CD4-positive, alpha-beta T cell treated with Interleukin-1 beta for 1 hour (primary cell): ENCODE measurements around the gene TPCN2.
"Not testable (repeated sequence)": the region's sequence is repeated elsewhere in the genome, so short reads cannot be mapped to it uniquely, and the experiment has no call there.

Experiments
- DNase-seq, 2 donors: peaks; one replicate each; pipeline ENCODE4 v3.0.0-alpha.2; 2020 to 2022

TPCN2 gene

DNA sequence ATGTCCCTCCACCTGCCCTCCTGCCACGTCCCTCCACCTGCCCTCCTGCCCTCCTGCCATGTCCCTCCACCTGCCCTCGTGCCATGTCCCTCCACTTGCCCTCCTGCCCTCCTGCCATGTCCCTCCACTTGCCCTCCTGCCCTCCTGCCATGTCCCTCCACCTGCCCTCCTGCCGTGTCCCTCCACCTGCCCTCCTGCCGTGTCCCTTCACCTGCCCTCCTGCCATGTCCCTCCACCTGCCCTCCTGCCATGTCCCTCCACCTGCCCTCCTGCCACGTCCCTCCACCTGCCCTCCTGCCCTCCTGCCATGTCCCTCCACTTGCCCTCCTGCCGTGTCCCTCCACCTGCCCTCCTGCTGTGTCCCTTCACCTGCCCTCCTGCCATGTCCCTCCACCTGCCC lies 28.2 kb downstream of the TPCN2 start:
- DNase-seq, result not testable (repeated sequence)

DNA sequence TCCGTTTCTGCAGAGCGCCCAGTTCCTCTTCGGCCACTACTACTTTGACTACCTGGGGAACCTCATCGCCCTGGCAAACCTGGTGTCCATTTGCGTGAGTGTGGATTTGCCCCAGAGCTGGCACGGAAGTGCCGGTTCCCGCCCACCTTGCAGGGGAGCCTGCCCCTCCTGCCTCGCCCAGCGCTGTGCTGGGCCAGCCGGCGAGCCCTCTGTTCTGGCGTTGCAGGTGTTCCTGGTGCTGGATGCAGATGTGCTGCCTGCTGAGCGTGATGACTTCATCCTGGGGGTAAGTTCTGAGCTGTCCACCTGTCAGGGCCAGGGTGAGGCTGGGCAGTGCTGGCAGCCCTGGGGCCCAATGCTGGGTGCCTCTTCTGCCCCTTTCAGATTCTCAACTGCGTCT lies 29.8 kb downstream of the TPCN2 start:
- no peak for DNase-seq

DNA sequence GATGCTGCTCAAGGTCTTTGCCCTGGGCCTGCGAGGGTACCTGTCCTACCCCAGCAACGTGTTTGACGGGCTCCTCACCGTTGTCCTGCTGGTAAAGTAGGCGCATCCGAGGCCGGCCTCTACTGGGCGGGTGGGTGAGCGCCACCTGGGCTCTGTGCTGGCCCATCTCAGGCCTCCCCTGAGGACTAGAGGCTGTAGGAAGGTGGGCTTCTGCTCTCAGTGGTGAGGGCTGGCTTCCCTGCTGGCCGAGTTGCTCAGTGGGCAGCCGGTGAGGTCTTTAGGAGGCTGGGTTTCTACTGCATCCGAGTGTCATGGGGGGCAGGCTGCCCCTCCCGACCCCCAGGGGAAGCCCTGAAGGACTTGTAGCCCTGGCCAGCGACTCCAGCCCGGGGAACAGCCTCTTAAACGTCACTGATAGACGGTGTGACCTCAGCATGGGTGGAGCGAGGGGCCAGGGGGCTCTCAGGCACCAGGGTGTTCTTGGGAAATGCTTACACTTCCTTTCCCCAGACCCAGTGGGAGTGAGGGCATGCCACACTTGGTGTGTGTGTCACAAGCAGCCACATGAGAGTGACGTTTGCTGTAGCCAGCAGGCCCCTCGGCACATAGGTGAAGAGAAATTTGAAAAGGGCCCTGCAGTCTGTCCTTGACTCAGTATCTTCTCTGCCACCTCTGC lies 30.3 kb downstream of the TPCN2 start:
- peak in 1 of 2 donors; percentile 77 for DNase-seq

DNA sequence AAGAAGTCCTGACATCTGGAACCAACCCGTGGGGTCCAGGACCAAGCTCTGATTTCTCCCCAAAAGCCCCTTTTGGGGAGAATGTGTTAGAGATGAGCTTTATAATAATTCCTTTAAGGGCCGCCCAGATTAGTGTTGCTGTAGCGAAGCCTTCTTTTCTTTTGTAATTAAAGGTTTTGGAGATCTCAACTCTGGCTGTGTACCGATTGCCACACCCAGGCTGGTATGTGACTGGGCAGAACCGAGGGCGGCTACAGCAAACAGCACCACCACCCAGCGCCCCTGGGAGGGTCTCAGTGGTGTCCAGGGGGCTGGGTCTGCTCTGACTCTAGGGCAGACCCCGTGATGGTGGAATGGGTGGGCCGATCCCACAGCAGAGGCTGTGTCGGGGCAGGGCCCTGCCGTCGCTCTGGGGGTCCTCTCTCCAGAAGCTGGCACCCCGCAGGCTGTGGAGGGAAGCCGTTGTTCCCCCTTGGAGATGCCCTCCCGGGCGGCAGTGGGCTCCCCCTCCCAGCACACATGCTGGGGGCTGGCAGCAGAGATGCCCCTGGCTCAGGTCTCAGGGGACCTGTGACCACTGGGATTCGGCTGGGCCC lies 31.0 kb downstream of the TPCN2 start:
- no peak for DNase-seq

DNA sequence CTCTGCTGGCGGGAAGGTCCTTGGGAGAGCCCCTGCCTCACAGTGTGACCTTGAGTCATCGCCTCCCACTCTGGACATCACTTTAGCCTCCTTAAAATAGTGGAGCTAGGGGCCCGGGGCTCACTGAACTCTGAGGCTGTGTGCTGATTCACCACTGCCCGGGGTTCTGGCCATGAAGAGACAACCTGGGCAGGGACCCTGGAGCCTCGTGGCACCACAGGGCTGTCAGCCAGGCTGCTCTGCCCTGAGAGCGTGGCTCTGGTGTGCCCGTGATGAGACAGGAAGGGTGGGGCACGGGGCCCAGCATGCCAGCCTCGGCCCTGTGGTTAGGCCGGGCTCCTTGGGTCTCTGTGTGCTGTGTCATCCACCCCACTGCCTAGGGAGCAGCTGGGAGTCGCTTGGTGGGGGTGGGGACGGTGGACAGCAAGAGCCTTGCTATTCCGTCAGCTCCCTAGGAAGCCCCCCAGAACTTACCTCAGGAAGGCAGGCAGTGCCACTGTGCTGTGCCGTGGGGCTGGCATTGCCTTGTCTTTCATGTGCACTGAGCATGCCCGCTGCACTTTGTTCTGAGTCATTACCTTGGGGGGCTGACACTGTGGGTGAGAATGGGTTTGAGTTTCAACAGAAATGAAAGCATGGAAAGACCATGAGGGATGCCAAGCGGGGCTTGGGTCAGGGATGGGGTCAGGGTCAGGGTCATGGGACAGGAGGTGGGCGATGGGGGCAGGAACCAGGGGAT lies 31.7 kb downstream of the TPCN2 start:
- peak; percentile 39 to 73 for DNase-seq

DNA sequence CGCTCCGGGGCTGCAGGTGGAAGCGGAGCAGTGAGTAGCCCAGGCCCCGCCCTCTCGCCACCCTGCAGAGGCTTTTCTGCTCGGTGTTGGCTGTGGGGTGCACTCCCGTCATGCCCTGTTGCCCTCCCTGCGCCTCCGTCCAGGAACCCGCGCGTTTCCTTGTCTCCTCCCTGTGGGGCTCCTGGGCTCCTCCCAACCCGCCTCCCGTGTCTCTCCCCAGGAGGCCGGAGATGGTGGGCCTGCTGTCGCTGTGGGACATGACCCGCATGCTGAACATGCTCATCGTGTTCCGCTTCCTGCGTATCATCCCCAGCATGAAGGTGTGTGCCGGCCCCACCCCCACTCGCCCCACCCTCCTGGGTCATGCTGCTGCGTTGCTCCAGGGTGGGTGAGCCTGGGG lies 32.4 kb downstream of the TPCN2 start:
- no peak for DNase-seq

DNA sequence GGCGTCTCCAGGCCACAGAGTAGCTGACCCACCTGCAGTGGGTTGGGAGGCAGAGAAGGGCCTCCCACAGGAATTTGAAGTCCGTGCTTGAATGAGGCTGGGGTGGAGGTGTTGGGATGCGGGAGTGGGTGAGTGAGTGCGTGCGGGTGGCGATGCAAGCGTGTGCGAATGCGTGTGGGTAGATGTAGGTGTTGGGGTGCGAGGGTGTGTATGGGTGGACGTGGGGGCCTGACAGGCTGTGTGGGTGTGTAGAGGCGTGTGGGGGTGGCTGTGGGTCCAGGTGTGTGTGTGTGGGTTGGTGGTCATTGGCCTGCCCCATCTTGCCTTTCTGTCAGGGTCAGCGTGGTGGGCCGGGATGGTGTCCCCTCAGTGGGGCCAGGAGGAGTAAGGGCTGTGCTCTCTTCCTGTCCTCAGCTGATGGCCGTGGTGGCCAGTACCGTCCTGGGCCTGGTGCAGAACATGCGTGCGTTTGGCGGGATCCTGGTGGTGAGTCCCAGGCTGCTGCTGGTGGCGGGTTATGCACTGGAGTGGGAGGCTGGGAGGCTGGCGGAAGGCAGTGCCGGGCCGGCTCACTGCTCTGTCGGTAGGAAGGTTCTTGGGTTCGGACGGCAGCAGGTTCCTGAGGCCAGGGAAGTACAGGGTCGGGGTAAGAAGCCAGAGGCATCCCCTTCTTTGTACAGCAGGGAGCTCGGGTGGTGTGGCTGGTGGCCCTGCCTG lies 35.0 kb downstream of the TPCN2 start:
- DNase-seq, result no peak

DNA sequence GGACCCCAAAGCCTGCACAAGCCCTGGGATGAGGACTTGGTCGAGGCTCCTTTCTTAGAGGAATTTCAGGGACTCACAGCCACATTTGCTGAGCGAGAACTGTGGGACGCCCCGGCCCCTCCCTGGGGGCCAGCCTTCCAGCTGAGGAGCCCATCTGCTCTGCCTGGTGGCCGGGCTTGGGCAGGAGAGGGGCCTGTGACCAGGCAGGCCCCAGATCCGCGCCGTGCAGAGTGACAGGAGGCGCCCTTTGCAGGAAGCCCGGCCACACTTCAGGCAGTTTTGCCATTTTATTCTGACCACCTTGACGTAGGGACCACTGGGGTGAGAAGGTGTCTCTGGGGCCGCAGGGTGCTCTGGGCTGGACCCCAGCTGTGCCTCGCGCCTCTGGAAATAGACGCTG lies 35.6 kb downstream of the TPCN2 start:
- DNase-seq, result no peak

DNA sequence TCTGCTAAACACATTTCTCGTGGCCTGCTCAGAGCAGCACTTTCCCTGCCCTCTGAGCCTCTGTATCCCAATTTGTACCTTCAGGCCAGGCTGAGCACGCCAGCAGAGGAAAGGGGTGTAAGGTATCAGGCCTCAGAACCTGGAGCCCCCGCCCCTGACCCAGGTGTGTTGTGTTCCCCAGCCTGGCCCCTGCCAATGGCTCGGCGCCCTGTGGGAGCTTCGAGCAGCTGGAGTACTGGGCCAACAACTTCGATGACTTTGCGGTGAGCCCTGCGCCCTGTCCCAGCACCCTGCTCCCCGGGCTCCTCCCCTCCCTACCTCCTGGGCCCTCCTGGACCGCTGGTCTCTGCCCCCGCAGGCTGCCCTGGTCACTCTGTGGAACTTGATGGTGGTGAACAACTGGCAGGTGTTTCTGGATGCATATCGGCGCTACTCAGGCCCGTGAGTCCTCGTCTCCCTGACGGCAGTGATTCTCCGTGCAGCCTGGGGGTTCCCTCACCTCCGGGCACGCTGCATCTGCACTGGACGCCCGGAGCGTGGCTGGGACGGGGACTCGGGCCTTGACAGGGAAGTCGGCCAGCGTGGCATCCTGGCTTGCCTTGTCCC lies 36.9 kb downstream of the TPCN2 start:
- no peak for DNase-seq

DNA sequence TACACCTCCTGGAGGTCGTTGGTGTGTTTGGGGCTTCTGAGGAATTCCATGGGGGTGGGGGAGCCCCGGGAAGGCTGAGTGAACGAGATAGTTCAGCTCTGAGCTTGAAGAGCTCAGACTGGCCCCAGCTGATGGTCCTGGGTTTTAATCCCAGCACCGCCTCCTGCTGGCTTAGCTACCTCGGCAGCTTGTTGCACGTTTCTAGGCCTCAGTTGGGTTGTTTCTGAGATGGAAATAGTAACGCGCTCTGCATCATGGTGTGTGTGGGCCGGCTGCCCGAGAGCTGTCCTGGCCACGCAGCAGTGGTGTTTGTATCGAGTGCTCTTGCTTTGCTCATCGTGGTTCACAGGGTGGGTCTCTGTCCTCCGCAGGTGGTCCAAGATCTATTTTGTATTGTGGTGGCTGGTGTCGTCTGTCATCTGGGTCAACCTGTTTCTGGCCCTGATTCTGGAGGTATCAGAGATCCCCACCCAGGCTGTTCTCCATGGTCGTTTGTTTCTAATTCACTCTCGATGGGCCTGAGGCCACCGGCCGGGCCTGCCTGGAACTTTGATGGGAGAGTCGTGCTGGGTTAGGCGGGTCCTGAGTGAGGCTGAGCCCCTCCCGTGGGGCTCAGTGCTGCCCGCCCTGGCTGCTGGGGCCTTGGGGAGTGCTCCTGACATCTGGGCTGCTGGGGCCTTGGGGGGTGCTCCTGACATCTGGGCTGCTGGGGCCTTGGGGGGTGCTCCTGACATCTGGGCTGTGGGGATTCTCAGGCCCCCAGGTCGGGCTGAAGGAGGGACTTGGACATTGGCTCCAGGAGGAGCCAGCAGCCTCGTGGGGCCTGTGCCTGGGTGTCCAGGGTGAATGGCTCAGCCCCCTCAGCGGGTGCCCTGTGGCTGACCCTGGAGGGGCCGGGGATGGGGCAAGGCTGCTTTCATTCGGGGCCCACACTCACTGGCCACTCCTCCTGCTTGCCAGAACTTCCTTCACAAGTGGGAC lies 37.7 kb downstream of the TPCN2 start:
- DNase-seq, result no peak

DNA sequence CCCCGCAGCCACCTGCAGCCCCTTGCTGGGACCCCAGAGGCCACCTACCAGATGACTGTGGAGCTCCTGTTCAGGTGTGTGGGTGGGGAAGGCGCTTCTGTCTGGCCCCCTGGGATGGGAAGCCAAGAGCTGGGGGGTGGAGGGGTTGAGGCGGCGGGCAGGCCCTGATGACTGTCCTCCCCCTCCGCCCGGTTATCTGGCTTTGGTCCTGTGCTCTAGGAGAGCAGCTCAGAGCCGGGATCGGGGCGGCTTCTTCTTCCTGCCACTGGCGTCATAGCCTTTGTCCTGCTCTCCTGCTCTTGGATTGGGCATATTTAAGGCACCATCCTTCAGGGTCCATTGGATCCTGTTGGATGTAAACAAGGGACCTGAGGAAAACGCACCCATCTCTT lies 38.4 kb downstream of the TPCN2 start:
- no peak for DNase-seq

DNA sequence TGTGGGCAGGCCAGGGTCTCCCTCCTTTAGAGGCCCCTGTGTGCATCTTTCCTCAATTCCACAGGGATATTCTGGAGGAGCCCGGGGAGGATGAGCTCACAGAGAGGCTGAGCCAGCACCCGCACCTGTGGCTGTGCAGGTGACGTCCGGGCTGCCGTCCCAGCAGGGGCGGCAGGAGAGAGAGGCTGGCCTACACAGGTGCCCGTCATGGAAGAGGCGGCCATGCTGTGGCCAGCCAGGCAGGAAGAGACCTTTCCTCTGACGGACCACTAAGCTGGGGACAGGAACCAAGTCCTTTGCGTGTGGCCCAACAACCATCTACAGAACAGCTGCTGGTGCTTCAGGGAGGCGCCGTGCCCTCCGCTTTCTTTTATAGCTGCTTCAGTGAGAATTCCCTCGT lies 39.1 kb downstream of the TPCN2 start:
- no peak for DNase-seq

DNA sequence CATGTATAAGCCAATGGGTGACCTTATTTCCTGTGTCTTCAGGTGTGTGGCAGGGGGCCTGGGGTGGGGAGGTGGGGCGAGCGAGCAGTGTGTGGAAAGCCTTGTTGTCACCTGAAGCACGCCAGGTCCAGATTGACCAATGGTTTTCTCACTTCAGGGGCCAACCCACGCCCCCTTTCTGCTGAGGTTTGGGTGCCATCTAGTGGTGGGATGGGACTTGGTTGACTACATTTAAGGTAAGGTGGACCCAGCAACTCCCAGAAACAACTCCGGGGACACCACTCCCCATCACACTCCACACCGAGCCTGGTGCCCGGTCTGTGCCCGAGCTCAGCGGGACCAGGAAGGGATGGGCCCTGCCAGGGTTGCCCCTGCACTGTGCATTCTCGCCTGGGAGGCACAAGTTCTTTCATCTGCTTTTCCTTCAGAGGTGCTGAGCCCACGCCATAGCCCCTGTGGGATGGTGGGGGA lies 40.0 kb downstream of the TPCN2 start:
- peak; percentile 62 to 67 for DNase-seq

DNA sequence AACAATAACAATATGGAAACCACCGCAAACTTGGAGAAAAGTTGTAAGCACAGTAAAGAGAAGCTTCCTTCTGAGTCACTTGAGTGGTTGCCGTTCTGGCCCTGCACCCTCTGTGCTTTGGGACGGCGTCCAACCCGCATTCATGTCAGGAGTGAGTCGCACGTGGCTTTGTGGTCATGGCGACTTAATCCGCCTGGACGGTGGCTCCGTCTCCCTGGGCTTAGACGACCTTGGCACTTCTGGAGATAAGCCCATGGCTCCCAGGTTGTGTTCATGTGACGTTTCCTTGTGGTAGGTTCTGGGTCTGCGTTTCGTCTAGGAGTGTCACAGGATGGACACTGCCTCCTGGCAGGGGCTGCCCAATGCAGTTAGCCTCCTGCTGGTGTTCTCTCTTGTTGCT lies 40.5 kb downstream of the TPCN2 start:
- no peak for DNase-seq

DNA sequence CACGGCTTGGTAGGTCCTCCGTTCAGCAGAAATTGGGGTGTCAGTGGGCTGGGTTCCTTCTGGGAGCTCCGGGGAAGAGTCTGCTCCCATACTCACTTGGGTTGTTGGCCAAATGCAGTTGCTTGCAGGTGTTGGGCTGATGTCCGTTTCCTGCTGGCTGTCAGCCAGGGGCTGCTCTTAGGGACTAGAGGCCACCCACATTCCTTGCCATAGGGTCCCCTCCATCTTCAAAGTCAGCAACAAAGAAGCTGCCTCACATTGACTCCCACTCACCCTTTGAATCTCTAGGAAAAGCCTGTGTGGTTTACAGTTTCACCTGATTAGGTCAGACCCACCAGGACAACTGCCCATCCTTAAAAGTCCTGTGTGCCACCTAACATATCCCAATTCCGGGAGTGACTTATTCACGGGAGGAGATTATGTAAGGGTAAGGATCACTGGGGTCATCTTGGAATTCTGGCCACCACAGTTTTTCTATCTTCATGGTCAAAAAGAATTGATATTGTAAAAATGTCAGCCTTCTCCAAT lies 43.0 kb downstream of the TPCN2 start:
- no peak for DNase-seq

DNA sequence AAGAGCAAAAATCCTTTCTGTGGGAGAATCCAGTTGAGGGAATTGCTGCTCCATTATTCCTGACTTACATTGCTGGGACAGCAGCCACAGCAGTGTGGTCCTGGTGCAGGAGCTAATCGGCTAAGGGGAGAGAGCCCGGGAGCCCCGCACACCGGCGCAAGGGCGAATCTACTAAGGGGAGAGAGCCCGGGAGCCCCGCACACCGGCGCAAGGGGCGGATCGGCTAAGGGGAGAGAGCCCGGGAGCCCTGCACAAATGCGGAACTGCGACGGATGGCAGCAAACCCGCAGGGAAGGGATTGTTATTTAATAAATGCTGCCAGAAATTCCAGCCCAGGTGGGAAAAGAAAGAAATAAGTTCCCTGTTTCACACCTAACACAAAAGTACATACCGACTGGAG lies 43.5 kb downstream of the TPCN2 start:
- DNase-seq, result no peak

DNA sequence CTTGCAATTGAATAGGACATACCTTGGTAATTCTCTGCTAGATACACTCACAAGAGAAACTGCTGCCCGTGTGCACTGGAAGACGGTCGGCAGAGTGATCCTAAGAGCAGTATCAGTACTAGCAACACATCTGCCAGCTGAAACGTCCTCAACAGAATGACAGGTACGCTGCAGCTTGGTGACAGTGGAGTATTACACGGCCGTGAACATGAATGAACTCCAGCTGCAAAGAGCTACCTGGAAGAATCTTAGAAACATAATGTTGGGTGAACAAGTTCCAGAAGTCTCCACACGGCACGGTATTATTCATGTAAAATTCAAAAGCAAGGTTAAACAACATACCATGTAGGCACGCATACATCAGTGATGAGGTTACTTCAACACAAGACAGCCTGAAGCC lies 44.4 kb downstream of the TPCN2 start:
- no peak for DNase-seq

DNA sequence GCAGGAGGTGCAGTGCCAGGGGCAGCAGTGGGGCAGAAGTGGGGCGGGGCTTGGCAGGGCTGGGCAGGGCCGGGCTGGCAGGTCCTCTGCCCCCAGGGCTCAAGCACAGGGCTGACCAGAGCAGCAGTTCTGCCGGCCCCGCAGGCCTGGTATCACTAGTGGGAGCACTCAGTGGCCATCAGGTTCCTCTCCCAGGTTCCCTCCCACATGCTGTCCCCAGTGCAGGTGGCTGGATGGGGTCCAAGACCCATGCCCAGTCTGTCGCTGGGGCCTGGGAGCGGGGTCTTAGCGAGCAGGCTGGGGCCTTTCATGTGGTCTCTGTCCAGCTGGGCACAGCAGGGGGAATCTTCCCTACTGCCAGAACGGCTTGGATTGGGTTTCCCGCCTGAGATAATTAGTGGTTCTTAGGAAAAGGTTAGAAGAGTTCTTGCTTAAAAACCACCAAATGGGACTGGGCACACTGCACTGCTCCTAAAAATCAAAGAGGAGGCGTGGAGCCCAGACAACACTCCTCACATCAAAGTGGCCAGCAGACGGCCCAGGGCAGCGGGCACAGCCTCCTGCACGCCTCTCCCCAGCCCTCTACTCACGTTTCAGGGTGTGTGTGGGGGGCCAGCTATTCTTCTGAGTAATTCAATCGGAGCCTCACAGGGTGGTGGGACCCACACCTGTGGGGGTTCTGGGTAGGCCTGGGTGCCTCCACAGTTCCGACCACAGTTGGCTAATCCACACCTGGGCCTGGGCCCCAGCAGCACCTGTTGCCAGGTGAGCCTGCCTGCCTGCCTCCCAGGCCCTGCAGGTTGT lies 45.6 kb downstream of the TPCN2 start:
- DNase-seq, result no peak

DNA sequence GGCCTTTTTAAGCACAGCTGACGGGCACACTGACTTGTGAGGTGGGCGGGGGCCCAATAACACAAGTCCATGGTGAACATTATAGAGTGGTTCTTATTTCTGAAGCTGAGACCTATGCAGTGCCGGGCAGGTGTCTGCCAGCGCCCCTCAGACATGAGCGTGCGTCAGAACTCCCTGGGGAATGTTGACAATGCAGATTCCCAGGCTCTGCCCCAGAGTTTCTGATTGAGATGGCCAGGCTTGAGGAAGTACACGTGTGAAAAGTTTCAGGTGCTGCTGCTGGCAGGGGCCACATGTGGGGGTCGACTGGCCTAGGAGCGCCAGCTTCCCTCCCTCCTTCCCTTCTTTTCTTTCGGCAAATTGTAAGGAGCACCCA lies 46.2 kb downstream of the TPCN2 start:
- DNase-seq, result no peak

DNA sequence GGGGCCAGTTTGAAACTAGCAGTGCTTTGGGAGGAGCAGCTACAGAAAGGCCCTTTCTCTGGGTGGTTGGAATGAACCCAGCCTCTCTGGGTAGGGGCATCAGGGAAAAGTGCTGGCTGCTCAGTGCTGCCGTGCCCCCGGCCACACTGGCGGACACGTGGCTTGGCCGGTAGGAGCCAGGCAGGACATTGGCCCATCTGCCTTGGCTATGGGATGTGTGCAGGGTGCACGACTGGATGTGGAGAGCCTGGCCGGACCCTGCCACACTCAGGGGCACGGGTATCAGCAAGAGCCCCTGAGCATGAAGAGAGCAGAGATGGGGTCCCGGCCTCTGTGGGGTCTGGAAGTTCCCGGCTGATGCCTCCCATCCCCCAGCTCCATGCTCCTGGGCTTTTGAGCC lies 46.6 kb downstream of the TPCN2 start:
- DNase-seq, result no peak

DNA sequence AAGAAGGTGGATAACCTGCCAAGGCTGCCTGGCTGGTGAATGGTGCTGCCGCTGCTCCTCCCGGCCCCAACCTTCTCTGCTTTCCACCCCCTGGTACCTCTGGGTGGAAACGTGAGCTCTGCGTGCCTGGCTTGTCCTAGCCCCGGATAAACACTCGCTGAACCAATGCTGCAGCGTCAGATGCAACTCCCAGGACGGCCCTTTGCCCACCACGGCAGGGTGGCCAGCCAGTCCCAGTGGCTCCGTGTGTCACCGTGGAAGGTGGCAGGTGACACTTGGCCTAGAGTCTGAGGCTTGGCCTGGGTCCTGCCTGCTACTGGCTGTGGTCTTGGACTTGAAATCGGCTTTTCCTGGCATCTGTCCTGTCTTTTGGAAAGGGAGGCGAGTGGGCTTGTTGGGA lies 47.7 kb downstream of the TPCN2 start:
- no peak for DNase-seq
